Sigmoid colon (tissue), 7 donors: ENCODE results near the gene ATP6V1D. TPM values are rescaled to one million over a fixed set of nuclear protein-coding genes. Genes with fewer than 3 reads are reported as not detected.

Experiments used
- DNase-seq: peaks from one replicate; pipeline ENCODE4 v3.0.0-alpha.2; 2019
- H3K27ac ChIP-seq, 4 donors: fragments of 200-600 bp; sonication (generic); one replicate each; pipeline ENCODE4 v1.5.1; 2016 to 2019; ENCODE audit warnings: mild to moderate bottlenecking in 1 of 4
- H3K27me3 ChIP-seq, 3 donors: fragments of 200-600 bp; sonication (generic); one replicate each; pipeline ENCODE4 v1.5.1; 2019; ENCODE audit warnings: mild to moderate bottlenecking in 1 of 3
- H3K36me3 ChIP-seq, 4 donors: fragments of 200-600 bp; sonication (generic); one replicate each; pipeline ENCODE4 v1.5.1; 2016 to 2019
- H3K4me1 ChIP-seq, 4 donors: fragments of 200-600 bp; sonication (generic); one replicate each; pipeline ENCODE4 v1.5.1; 2017 to 2019
- H3K4me3 ChIP-seq, 4 donors: fragments of 200-600 bp; sonication (generic); one replicate each; pipeline ENCODE4 v1.5.1; 2017 to 2019; ENCODE audit warnings: mild to moderate bottlenecking in 2 of 4, moderate library complexity in 1 of 4
- H3K9me3 ChIP-seq, 4 donors: fragments of 200-600 bp in 3 of 4; sonication (generic) in 3 of 4; one replicate each; pipeline versions ENCODE4 v1.5.1 to v1.6.1; 2013 to 2019
- EP300 ChIP-seq, 4 donors: sonication (generic); formaldehyde crosslinking; IDR thresholded peaks; one replicate each; pipeline ENCODE4 v1.6.1; 2017; ENCODE audit warnings: antibody characterized with exemption in 4 of 4
- POLR2A ChIP-seq, 2 donors: fragments of 450-650 bp; IDR thresholded peaks; one replicate each; pipeline ENCODE4 v1.6.1; 2016; ENCODE audit warnings: antibody characterized with exemption in 2 of 2, mild to moderate bottlenecking in 2 of 2, moderate library complexity in 2 of 2
- POLR2AphosphoS5 ChIP-seq, 4 donors: sonication (generic); formaldehyde crosslinking; IDR thresholded peaks; one replicate each; pipeline ENCODE4 v1.6.1; 2017; ENCODE audit warnings: antibody characterized with exemption in 4 of 4
- WGBS, 2 donors: extraction: QIAGEN DNeasy Blood & Tissue Kit; methylation state at CpG; one replicate each; pipeline ENCODE4 v1.1.7; 2013; 5-methylcytosine and 5-hydroxymethylcytosine counted together
- intact Hi-C: fragments of 100-400 bp; cut with DNase I; formaldehyde crosslinking; loops from one replicate; pipeline ENCODE4 v1.15.1; 2023
- polyA plus RNA-seq, 3 donors: library from polyadenylated mRNA; stranded (reverse); fragments of 200-250 nt; gene quantifications; one replicate each; pipeline ENCODE4 v1.2.3, GENCODE V29; 2013
- total RNA-seq, 4 donors: library from RNA; depleted of rRNA; stranded (reverse); fragments of >200 nt; gene quantifications; one replicate each; pipeline ENCODE4 v1.1.0, GENCODE V29; 2016
- TF ChIP-seq, protein P1 (sequence below), 4 experiments: fragments of 450-650 bp in 3 of 4; fragments of 200-600 bp in 1 of 4; IDR thresholded peaks; one replicate each; pipeline ENCODE4 v1.5.1; 2016 to 2019; ENCODE audit warnings: antibody characterized with exemption in 4 of 4, mild to moderate bottlenecking in 3 of 4, moderate library complexity in 2 of 4
- donor health status: healthy with polysubstance abuse.
- donor health status: Bipolar disorder and iron deficiency.
- donor health status: healthy.

The ATP6V1D gene
- total and polyA plus RNA-seq, 7 donors = 64.1 to 181 (median 79.7) TPM

DNA sequence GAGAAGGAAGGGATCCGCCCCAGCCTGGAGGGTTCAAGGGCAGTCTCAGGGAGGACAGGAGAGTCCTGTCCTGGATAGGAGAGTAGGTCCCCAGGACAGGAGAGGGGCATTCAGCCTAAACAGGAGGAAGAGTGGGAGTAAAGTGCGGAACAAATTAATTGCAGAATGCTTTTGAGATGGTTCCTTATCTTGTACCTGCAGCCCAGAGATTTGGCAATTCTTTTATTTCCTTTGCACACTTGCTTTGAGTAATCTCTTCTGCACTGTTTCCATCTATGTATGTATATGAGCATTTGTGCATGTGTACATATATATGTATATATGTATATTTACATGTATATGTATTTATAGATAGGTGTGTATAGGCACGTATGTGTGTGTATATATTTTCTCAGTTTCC is 29.7 kb upstream of the ATP6V1D start:
- peaks cover 0 to 6% (median 0%) of the 10 kb centered on the region in 4 donors for H3K36me3 ChIP-seq
- H3K27me3 ChIP-seq = no peaks in the 10 kb centered on the region
- H3K4me3 ChIP-seq = no peak overlapping the region
- 88 to 89% methylated on average over 3 of the region's 3 CpGs for WGBS, 2 donors
- H3K9me3 ChIP-seq = no peaks in the 10 kb centered on the region
- no peak for TF ChIP-seq POLR2AphosphoS5 (IDR thresholded peaks at IDR 0.05)
- TF ChIP-seq, protein P1, sequence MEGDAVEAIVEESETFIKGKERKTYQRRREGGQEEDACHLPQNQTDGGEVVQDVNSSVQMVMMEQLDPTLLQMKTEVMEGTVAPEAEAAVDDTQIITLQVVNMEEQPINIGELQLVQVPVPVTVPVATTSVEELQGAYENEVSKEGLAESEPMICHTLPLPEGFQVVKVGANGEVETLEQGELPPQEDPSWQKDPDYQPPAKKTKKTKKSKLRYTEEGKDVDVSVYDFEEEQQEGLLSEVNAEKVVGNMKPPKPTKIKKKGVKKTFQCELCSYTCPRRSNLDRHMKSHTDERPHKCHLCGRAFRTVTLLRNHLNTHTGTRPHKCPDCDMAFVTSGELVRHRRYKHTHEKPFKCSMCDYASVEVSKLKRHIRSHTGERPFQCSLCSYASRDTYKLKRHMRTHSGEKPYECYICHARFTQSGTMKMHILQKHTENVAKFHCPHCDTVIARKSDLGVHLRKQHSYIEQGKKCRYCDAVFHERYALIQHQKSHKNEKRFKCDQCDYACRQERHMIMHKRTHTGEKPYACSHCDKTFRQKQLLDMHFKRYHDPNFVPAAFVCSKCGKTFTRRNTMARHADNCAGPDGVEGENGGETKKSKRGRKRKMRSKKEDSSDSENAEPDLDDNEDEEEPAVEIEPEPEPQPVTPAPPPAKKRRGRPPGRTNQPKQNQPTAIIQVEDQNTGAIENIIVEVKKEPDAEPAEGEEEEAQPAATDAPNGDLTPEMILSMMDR (IDR thresholded peaks at IDR 0.05) = no peak
- TF ChIP-seq EP300 (IDR thresholded peaks at IDR 0.05) = no peak
- TF ChIP-seq POLR2A (IDR thresholded peaks at IDR 0.05) = no peak
- intact Hi-C loops = no loop called here
- peaks cover 0 to 30% (median 22%) of the 10 kb centered on the region in 4 donors for H3K4me1 ChIP-seq
- no peak overlapping the region for H3K27ac ChIP-seq
- no peak for DNase-seq

DNA sequence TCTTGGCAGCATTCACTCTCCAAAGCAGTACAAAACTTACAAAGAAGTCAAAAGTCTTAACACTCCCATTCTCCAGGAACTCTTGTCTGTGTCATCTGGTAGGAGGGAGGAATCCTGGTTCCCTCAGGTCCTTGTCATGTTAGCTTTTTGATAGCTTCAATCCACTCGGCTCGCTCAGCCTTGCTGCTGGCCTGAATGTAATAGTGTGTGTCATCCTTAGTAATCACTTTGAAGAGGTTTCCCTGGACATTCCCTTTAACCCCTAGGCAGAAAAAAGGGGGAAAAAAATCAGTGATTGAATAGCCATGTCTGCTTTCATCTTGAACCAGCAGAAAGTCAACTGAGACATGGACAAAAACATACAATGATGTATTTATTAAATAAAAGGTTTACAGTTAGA is 27.6 kb upstream of the ATP6V1D start:
- Histone ChIP-seq H3K4me1 (peaks cover 0 to 31% (median 22%) of the 10 kb centered on the region in 4 donors), H3K9me3 (no peaks in the 10 kb centered on the region), H3K27me3 (no peaks in the 10 kb centered on the region), H3K27ac (no peak overlapping the region), H3K36me3 (peaks cover 4 to 27% (median 16%) of the 10 kb centered on the region in 4 donors), H3K4me3 (no peak overlapping the region)
- 91 to 92% methylated on average over 2 of the region's 2 CpGs for WGBS, 2 donors
- TF ChIP-seq EP300 (IDR thresholded peaks at IDR 0.05) (no peak), POLR2AphosphoS5 (IDR thresholded peaks at IDR 0.05) (no peak), POLR2A (IDR thresholded peaks at IDR 0.05) (no peak)
- TF ChIP-seq, protein P1 (IDR thresholded peaks at IDR 0.05) = no peak
- intact Hi-C loops = no loop called here
- no peak for DNase-seq

- WGBS, 2 donors = 62 to 85% methylated on average over 2 of the region's 2 CpGs
- intact Hi-C loops = no loop called here
- no peak for TF ChIP-seq POLR2AphosphoS5 (IDR thresholded peaks at IDR 0.05)
- Histone ChIP-seq H3K36me3 (peaks cover 9 to 43% (median 30%) of the 10 kb centered on the region in 4 donors), H3K9me3 (no peaks in the 10 kb centered on the region), H3K4me1 (peaks cover 0 to 31% (median 22%) of the 10 kb centered on the region in 4 donors), H3K27ac (peak overlapping the region in 2 of 4 donors; percentile 4 to 45), H3K27me3 (no peaks in the 10 kb centered on the region), H3K4me3 (no peak overlapping the region)
- DNase-seq = no peak
Measured at GRCh38 chr14:67385618-67386017, 26.0 kb upstream of the ATP6V1D start.

DNA sequence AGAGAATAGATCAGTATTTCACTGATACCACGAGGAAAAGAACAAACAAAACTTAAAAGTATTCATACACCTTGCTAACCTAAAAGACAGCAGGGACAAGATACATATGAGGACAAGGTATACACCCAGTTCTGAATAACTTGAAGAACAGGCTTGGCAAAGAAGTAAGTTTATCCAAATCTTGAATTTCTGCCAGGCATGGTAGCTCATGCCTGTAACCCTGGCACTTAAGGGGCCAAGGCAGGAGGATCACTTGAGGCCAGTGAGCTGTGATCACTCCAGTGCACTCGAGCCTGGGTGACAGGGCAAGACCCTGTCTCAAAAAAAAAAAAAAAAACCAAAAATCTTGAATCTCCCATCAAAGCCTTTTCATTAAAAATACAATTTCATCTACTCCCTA is 25.5 kb upstream of the ATP6V1D start:
- intact Hi-C loops = no loop called here
- no peaks in the 10 kb centered on the region for H3K9me3 ChIP-seq
- DNase-seq = no peak
- peak overlapping the region in 1 of 4 donors; percentile 19 for H3K27ac ChIP-seq
- H3K4me1 ChIP-seq = peaks cover 0 to 31% (median 22%) of the 10 kb centered on the region in 4 donors
- no peak overlapping the region for H3K4me3 ChIP-seq
- no peaks in the 10 kb centered on the region for H3K27me3 ChIP-seq
- TF ChIP-seq, protein P1 (IDR thresholded peaks at IDR 0.05) = no peak
- TF ChIP-seq EP300 (IDR thresholded peaks at IDR 0.05) (no peak), POLR2AphosphoS5 (IDR thresholded peaks at IDR 0.05) (no peak), POLR2A (IDR thresholded peaks at IDR 0.05) (no peak)
- H3K36me3 ChIP-seq = peaks cover 9 to 47% (median 32%) of the 10 kb centered on the region in 4 donors
- 27 to 68% methylated on average over 2 of the region's 2 CpGs for WGBS, 2 donors

DNA sequence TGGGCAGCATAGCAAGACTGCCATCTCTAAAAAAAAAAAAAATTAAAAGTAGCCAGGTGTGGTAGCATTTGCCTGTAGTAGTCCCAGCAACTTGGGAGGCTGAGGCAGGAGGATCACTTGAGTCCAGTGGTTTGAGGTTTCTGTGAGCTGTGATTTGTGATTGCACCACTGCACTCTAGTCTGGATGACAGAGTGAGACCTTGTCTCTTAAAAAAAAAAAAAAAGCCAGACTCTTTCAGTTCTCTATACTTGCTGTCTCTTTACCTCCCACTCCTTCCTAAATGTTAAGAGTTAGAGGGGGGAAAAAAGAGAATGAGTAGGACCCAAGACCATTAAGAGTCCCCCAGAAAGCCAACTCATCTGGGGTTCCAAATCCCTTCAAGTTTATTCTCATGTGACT is 18.3 kb upstream of the ATP6V1D start:
- Histone ChIP-seq H3K4me3 (no peak overlapping the region), H3K27me3 (no peaks in the 10 kb centered on the region), H3K36me3 (peaks cover 9 to 98% (median 40%) of the 10 kb centered on the region in 4 donors), H3K9me3 (no peaks in the 10 kb centered on the region), H3K27ac (no peak overlapping the region), H3K4me1 (no peaks in the 10 kb centered on the region)
- no peak for DNase-seq
- TF ChIP-seq EP300 (IDR thresholded peaks at IDR 0.05) (no peak), POLR2AphosphoS5 (IDR thresholded peaks at IDR 0.05) (no peak)
- TF ChIP-seq, protein P1 (IDR thresholded peaks at IDR 0.05) = no peak
- intact Hi-C loops = no loop called here
